Measurements from ENCODE around the gene IFNA7.

GRCh38 chr9:21234153-21234687 lies 32.2 kb upstream of the IFNA7 start:
- no peak for TF ChIP-seq FOXA1 (IDR thresholded peaks at IDR 0.05)
- TF ChIP-seq SUZ12 (IDR thresholded peaks at IDR 0.05), result no peak
- TF ChIP-seq BHLHE40 (IDR thresholded peaks at IDR 0.05; ENCODE audit: borderline replicate concordance), result no peak
- no peak for TF ChIP-seq HDGF (IDR thresholded peaks at IDR 0.05; ENCODE audit: borderline replicate concordance)
- no peak for TF ChIP-seq TARDBP (IDR thresholded peaks at IDR 0.05)
- TF ChIP-seq SP1 (IDR thresholded peaks at IDR 0.05), result no peak
